Measurements from ENCODE around the gene CCDC142.

The CCDC142 gene
- long read RNA-seq, donor 1, partial matches to known transcripts = 11 of 11 reads
- long read RNA-seq, donor 1, other reads (novel, unspliced or antisense) = 0 of 11 reads
- long read RNA-seq, donor 2 = 0 reads
- long read RNA-seq, donor 3 = 0 reads
- long read RNA-seq, donor 4 = 0 reads
- long read RNA-seq, donor 5, partial matches to known transcripts = 0 of 1 reads
- long read RNA-seq, donor 5, other reads (novel, unspliced or antisense) = 0 of 1 reads
- long read RNA-seq, donor 6, partial matches to known transcripts = 0 of 3 reads
- long read RNA-seq, donor 6, other reads (novel, unspliced or antisense) = 0 of 3 reads
- long read RNA-seq, donor 7 = 0 reads
- long read RNA-seq, donor 8, partial matches to known transcripts = 0 of 1 reads
- long read RNA-seq, donor 8, other reads (novel, unspliced or antisense) = 0 of 1 reads

- DNase-seq = peak; percentile 99
These were observed at the start of gene CCDC142, which contains the start of gene TTC31 for GRCh38 chr2:74482801-74483674. CCDC142 (minus strand) TSS chr2:74482998; CDS start chr2:74482837, 161 bp downstream. TTC31 (plus strand) TSS chr2:74483081; CDS start chr2:74483096, 15 bp downstream.

- no peak for DNase-seq
These were observed 49.4 kb upstream of the CCDC142 start for GRCh38 chr2:74532222-74532621.

- DNase-seq = no peak
These were observed 48.9 kb upstream of the CCDC142 start for GRCh38 chr2:74531666-74532065.

GRCh38 chr2:74530239-74531187 lies 47.7 kb upstream of the CCDC142 start:
- peak; percentile 64 for DNase-seq

GRCh38 chr2:74529357-74530238 lies 46.8 kb upstream of the CCDC142 start, which contains the start of the genes AUP1 and HTRA2:
AUP1 (minus strand) TSS chr2:74529706; CDS start chr2:74529629, 77 bp downstream.
HTRA2 (plus strand) TSS chr2:74529933; CDS start chr2:74530007, 74 bp downstream.
- DNase-seq = peak; percentile 95

GRCh38 chr2:74528600-74529356 lies 46.0 kb upstream of the CCDC142 start:
- DNase-seq = no peak

GRCh38 chr2:74527741-74528140 lies 44.9 kb upstream of the CCDC142 start:
- no peak for DNase-seq

- DNase-seq = no peak
These were observed 43.9 kb upstream of the CCDC142 start for GRCh38 chr2:74526649-74527230.

GRCh38 chr2:74525717-74526648 lies 43.2 kb upstream of the CCDC142 start, which contains the start of gene DQX1:
DQX1 (minus strand) TSS chr2:74526231; CDS start chr2:74525729, 502 bp downstream.
- no peak for DNase-seq

GRCh38 chr2:74524955-74525716 lies 42.3 kb upstream of the CCDC142 start:
- no peak for DNase-seq

GRCh38 chr2:74524005-74524404 lies 41.2 kb upstream of the CCDC142 start:
- no peak for DNase-seq

- DNase-seq = no peak
These were observed 39.7 kb upstream of the CCDC142 start for GRCh38 chr2:74522516-74522915.

GRCh38 chr2:74516650-74517049 lies 33.9 kb upstream of the CCDC142 start:
- no peak for DNase-seq

GRCh38 chr2:74515981-74516633 lies 33.3 kb upstream of the CCDC142 start:
- DNase-seq = peak; percentile 81

- no peak for DNase-seq
These were observed 32.6 kb upstream of the CCDC142 start for GRCh38 chr2:74515271-74515980.

All from right kidney (tissue), 9 donors.